H9 (cell line): ENCODE data around the gene MEF2A. TPM values are rescaled to one million over a fixed set of nuclear protein-coding genes. Genes with fewer than 3 reads are reported as not detected.

Experiments used
- DNase-seq: peaks from one replicate; pipeline ENCODE4 v3.0.0-alpha.2; 2017
- H2AFZ ChIP-seq: one replicate; pipeline ENCODE4 v1.6.1; 2013; ENCODE audit warnings: mild to moderate bottlenecking, low read length, control low read depth, moderate library complexity
- H2AK5ac ChIP-seq: 2 replicates; pipeline ENCODE4 v1.6.1; 2013; ENCODE audit warnings: low read length, control low read depth, mixed read lengths; ENCODE audit not compliant: insufficient read length
- H2BK120ac ChIP-seq: one replicate; pipeline ENCODE4 v1.6.1; 2013; ENCODE audit warnings: low read depth, mild to moderate bottlenecking, low read length, control low read depth, inconsistent platforms; ENCODE audit not compliant: poor library complexity, severe bottlenecking
- H2BK12ac ChIP-seq: 2 replicates; pipeline ENCODE4 v1.6.1; 2013; ENCODE audit warnings: low read length, control low read depth, mixed read lengths, low read depth; ENCODE audit not compliant: insufficient read length
- H2BK15ac ChIP-seq: 2 replicates; pipeline ENCODE4 v1.6.1; 2013; ENCODE audit warnings: low read depth, low read length, control low read depth
- H2BK20ac ChIP-seq: one replicate; pipeline ENCODE4 v1.6.1; 2013; ENCODE audit warnings: low read depth, mild to moderate bottlenecking, low read length, control low read depth, inconsistent platforms; ENCODE audit not compliant: poor library complexity, severe bottlenecking
- H2BK5ac ChIP-seq: 2 replicates; pipeline ENCODE4 v1.6.1; 2013; ENCODE audit warnings: low read length, control low read depth, mixed read lengths; ENCODE audit not compliant: insufficient read length
- H3K14ac ChIP-seq: 2 replicates; pipeline ENCODE4 v1.6.1; 2013; ENCODE audit warnings: low read length, control low read depth; ENCODE audit not compliant: insufficient read depth
- H3K18ac ChIP-seq: 2 replicates; pipeline ENCODE4 v1.6.1; 2013; ENCODE audit warnings: low read depth, mild to moderate bottlenecking, mixed read lengths, low read length, control low read depth; ENCODE audit not compliant: insufficient read length
- H3K23ac ChIP-seq: 2 replicates; pipeline ENCODE4 v1.6.1; 2013; ENCODE audit warnings: low read length, control low read depth, mixed read lengths, low read depth; ENCODE audit not compliant: insufficient read length
- H3K23me2 ChIP-seq: 2 replicates; pipeline ENCODE4 v1.6.1; 2013; ENCODE audit warnings: low read depth, mild to moderate bottlenecking, mixed read lengths, low read length, control low read depth; ENCODE audit not compliant: insufficient read length, poor library complexity, severe bottlenecking
- H3K27ac ChIP-seq: 2 replicates; pipeline ENCODE4 v1.5.1; 2013; ENCODE audit warnings: low read length, control low read depth, mixed read lengths, low read depth; ENCODE audit not compliant: insufficient read length
- H3K27me3 ChIP-seq: 2 replicates; pipeline ENCODE4 v1.6.1; 2013; ENCODE audit warnings: low read length, control low read depth, inconsistent platforms; ENCODE audit not compliant: insufficient read depth
- H3K4ac ChIP-seq: 2 replicates; pipeline ENCODE4 v1.6.1; 2013; ENCODE audit warnings: low read depth, mild to moderate bottlenecking, control low read depth, inconsistent platforms, low read length, moderate library complexity
- H3K4me1 ChIP-seq: 2 replicates; pipeline ENCODE4 v1.6.1; 2013; ENCODE audit warnings: low read length, control low read depth, inconsistent platforms; ENCODE audit not compliant: insufficient read depth
- H3K4me2 ChIP-seq: 2 replicates; pipeline ENCODE4 v1.6.1; 2013; ENCODE audit warnings: low read length, control low read depth, mixed read lengths; ENCODE audit not compliant: insufficient read length, insufficient read depth
- H3K56ac ChIP-seq: 2 replicates; pipeline ENCODE4 v1.6.1; 2013; ENCODE audit warnings: low read depth, mild to moderate bottlenecking, mixed read lengths, low read length, control low read depth; ENCODE audit not compliant: insufficient read length
- H3K79me1 ChIP-seq: 2 replicates; pipeline ENCODE4 v1.6.1; 2013; ENCODE audit warnings: low read depth, mild to moderate bottlenecking, moderate library complexity, low read length, control low read depth, inconsistent platforms; ENCODE audit not compliant: insufficient read depth, poor library complexity, severe bottlenecking
- H3K79me2 ChIP-seq: 2 replicates; pipeline ENCODE4 v1.6.1; 2013; ENCODE audit warnings: low read length, control low read depth, inconsistent platforms; ENCODE audit not compliant: insufficient read depth
- H3K9ac ChIP-seq: 2 replicates; pipeline ENCODE4 v1.6.1; 2013; ENCODE audit warnings: low read length, control low read depth, mixed read lengths; ENCODE audit not compliant: insufficient read length; ENCODE audit errors: extremely low read depth
- H3K9me3 ChIP-seq: one replicate; pipeline ENCODE4 v1.6.1; 2013; ENCODE audit warnings: low read depth, low read length, inconsistent platforms; ENCODE audit not compliant: control insufficient read depth
- H3T11ph ChIP-seq: one replicate; pipeline ENCODE4 v1.6.1; 2013; ENCODE audit warnings: mild to moderate bottlenecking, low read length, control low read depth, inconsistent platforms
- H4K20me1 ChIP-seq: one replicate; pipeline ENCODE4 v1.6.1; 2013; ENCODE audit not compliant: control insufficient read depth, insufficient read length, insufficient read depth
- H4K5ac ChIP-seq: 2 replicates; pipeline ENCODE4 v1.6.1; 2013; ENCODE audit warnings: low read depth, mild to moderate bottlenecking, mixed read lengths, low read length, control low read depth; ENCODE audit not compliant: insufficient read length
- H4K8ac ChIP-seq: replicated peaks from 2 replicates; pipeline ENCODE4 v1.6.1; 2013; ENCODE audit warnings: low read length, control low read depth, mixed read lengths, low read depth; ENCODE audit not compliant: insufficient read length
- H4K91ac ChIP-seq: 2 replicates; pipeline ENCODE4 v1.6.1; 2013; ENCODE audit warnings: low read depth, mild to moderate bottlenecking, moderate library complexity, mixed read lengths, low read length, control low read depth; ENCODE audit not compliant: insufficient read length
- H3K27ac Mint-ChIP-seq, 3 experiments: 2 replicates in 2 of 3; 3 replicates in 1 of 3; pipeline ENCODE4 v1.8.0; 2020 to 2021; ENCODE audit warnings: mixed read lengths in 3 of 3, mild to moderate bottlenecking in 1 of 3, moderate library complexity in 1 of 3
- H3K27me3 Mint-ChIP-seq: 2 replicates; pipeline ENCODE4 v1.8.0; 2021; ENCODE audit warnings: low read depth, mild to moderate bottlenecking, moderate library complexity, mixed read lengths
- H3K36me3 Mint-ChIP-seq, 3 experiments: 2 replicates in 2 of 3; 3 replicates in 1 of 3; pipeline ENCODE4 v1.8.0; 2020 to 2021; ENCODE audit warnings: low read depth in 3 of 3, mixed read lengths in 3 of 3; ENCODE audit not compliant: insufficient read depth in 1 of 3
- H3K4me1 Mint-ChIP-seq, 2 experiments: 2 replicates each; pipeline ENCODE4 v1.8.0; 2020; ENCODE audit warnings: mixed read lengths in 2 of 2
- H3K4me3 Mint-ChIP-seq, 2 experiments: 2 replicates in 1 of 2; 3 replicates in 1 of 2; pipeline ENCODE4 v1.8.0; 2020 to 2021; ENCODE audit warnings: mild to moderate bottlenecking in 2 of 2, mixed read lengths in 2 of 2, moderate library complexity in 1 of 2
- H3K9me3 Mint-ChIP-seq, 2 experiments: 2 replicates in 1 of 2; 3 replicates in 1 of 2; pipeline ENCODE4 v1.8.0; 2020; ENCODE audit warnings: mild to moderate bottlenecking in 2 of 2, mixed read lengths in 2 of 2, moderate library complexity in 1 of 2
- WGBS: extraction: QIAGEN DNeasy Blood & Tissue Kit; methylation state at CpG from one replicate; pipeline ENCODE4 v1.1.7; 2013; ENCODE audit warnings: missing lambda C conversion rate, low lambda C conversion rate, mixed read lengths; ENCODE audit not compliant: insufficient read length; ENCODE audit errors: extremely low coverage; 5-methylcytosine and 5-hydroxymethylcytosine counted together
- total RNA-seq: library from RNA; stranded (reverse); gene quantifications from 2 replicates; pipeline ENCODE4 v1.2.1, GENCODE V29; 2021
- TF ChIP-seq, protein P1 (sequence below): fragments of 200-600 bp; sonication (generic); conservative IDR thresholded peaks from 3 replicates; pipeline ENCODE4 v1.8.0; 2021; ENCODE audit warnings: antibody characterized with exemption, mild to moderate bottlenecking

Gene MEF2A
- total RNA-seq, 1 experiment from 2014 or later: 20.7 TPM

DNA sequence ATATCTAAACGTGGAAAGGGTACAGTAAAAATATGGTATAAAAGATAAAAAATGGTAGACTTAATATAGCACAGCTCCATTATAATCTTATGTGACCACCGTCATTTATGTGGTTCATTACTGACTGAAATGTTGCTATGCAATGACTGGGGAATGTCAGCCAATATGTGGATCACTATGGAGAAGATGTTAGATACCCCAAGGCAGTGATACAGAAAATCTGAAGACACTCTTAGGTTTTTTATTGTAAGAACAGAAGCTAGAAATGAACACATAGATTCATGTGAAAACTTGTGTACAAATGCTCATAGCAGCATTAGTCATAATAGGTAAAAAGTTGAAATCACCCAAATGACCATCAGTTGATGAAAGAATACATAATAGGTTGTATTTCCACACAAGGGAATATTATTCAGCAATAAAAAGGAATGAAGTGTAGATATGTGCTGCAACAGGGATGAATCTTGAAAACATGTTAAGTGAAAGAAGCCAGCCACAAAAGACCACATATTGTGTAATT is 18.4 kb downstream of the MEF2A start:
- Histone ChIP-seq H4K20me1 (no peaks in the 10 kb centered on the region), H3T11ph (no peak overlapping the region), H3K27me3 (no peaks in the 10 kb centered on the region), H2AK5ac (no peak overlapping the region), H3K4me2 (no peak overlapping the region), H3K79me2 (peaks cover 17% of the 10 kb centered on the region; the same call in 1 of the 2 replicates), H2BK5ac (no peak overlapping the region), H3K4ac (no peak overlapping the region), H3K27ac (no peak overlapping the region), H3K23me2 (no peaks in the 10 kb centered on the region), H4K8ac (no peak overlapping the region), H4K5ac (no peak overlapping the region), H2BK20ac (no peak overlapping the region), H3K79me1 (no peaks in the 10 kb centered on the region), H3K23ac (no peak overlapping the region), H3K9ac (no peak overlapping the region), H2AFZ (no peak overlapping the region), H3K18ac (no peak overlapping the region), H4K91ac (no peak overlapping the region), H2BK15ac (no peak overlapping the region), H3K14ac (no peak overlapping the region), H3K4me1 (peaks cover 7% of the 10 kb centered on the region), H3K56ac (no peak overlapping the region), H2BK120ac (no peak overlapping the region), H3K9me3 (no peaks in the 10 kb centered on the region), H2BK12ac (no peak overlapping the region)
- TF ChIP-seq, protein P1, sequence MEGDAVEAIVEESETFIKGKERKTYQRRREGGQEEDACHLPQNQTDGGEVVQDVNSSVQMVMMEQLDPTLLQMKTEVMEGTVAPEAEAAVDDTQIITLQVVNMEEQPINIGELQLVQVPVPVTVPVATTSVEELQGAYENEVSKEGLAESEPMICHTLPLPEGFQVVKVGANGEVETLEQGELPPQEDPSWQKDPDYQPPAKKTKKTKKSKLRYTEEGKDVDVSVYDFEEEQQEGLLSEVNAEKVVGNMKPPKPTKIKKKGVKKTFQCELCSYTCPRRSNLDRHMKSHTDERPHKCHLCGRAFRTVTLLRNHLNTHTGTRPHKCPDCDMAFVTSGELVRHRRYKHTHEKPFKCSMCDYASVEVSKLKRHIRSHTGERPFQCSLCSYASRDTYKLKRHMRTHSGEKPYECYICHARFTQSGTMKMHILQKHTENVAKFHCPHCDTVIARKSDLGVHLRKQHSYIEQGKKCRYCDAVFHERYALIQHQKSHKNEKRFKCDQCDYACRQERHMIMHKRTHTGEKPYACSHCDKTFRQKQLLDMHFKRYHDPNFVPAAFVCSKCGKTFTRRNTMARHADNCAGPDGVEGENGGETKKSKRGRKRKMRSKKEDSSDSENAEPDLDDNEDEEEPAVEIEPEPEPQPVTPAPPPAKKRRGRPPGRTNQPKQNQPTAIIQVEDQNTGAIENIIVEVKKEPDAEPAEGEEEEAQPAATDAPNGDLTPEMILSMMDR: no peak
- peaks cover 16 to 40% (median 25%) of the 10 kb centered on the region in 3 experiments for H3K36me3 Mint-ChIP-seq
- DNase-seq: no peak
- H3K4me1 Mint-ChIP-seq: peaks cover 33 to 37% of the 10 kb centered on the region in 2 experiments
- H3K27me3 Mint-ChIP-seq: no peaks in the 10 kb centered on the region
- WGBS: no CpG with 5 or more reads among the region's 2 CpGs
- H3K4me3 Mint-ChIP-seq: no peak overlapping the region
- H3K9me3 Mint-ChIP-seq: peaks cover 10 to 33% of the 10 kb centered on the region in 2 experiments; a peak in 4 of 5 replicates
- H3K27ac Mint-ChIP-seq: no peak overlapping the region
